Kidney (tissue), 14 donors: ENCODE data around the gene MEF2B. TPM values are rescaled to one million over a fixed set of nuclear protein-coding genes. Genes with fewer than 3 reads are reported as not detected.
"Not testable (repeated sequence)": the region's sequence is repeated elsewhere in the genome, so short reads cannot be mapped to it uniquely, and the experiment has no call there.

Source experiments
- DNase-seq, 5 donors: peaks; one replicate each; pipeline ENCODE4 v3.0.0-alpha.2; 2013 to 2020
- FAIRE-seq: peaks from 2 replicates; lab custom pipeline; 2012; peaks lifted over from hg19 to GRCh38; lab: Jason Lieb, UNC
- H3K27ac ChIP-seq, 2 donors: one replicate each; pipeline ENCODE4 v1.7.0; 2013; ENCODE audit warnings: low read depth in 2 of 2, low read length in 2 of 2, inconsistent platforms in 1 of 2
- H3K27me3 ChIP-seq: one replicate; pipeline ENCODE4 v1.7.1; 2013; ENCODE audit warnings: low read length, inconsistent platforms; ENCODE audit not compliant: control insufficient read depth, insufficient read depth
- H3K36me3 ChIP-seq, 3 donors: one replicate each; pipeline versions ENCODE4 v1.7.0 to v1.7.1; 2013; ENCODE audit warnings: low read length in 3 of 3, control low read depth in 1 of 3, inconsistent platforms in 1 of 3; ENCODE audit not compliant: insufficient read depth in 3 of 3, control insufficient read depth in 2 of 3
- H3K4me1 ChIP-seq, 3 donors: one replicate each; pipeline versions ENCODE4 v1.7.0 to v1.7.1; 2013; ENCODE audit warnings: low read length in 3 of 3, inconsistent platforms in 1 of 3, low read depth in 1 of 3; ENCODE audit not compliant: control insufficient read depth in 2 of 3, insufficient read depth in 2 of 3
- H3K4me3 ChIP-seq, 3 donors: one replicate each; pipeline versions ENCODE4 v1.7.0 to v1.8.1; 2013; ENCODE audit warnings: low read length in 3 of 3, control low read depth in 1 of 3, inconsistent platforms in 1 of 3
- H3K9ac ChIP-seq, 3 donors: one replicate each; pipeline versions ENCODE4 v1.7.0 to v1.7.1; 2013; ENCODE audit warnings: low read length in 3 of 3, control low read depth in 1 of 3, inconsistent platforms in 1 of 3
- H3K9me3 ChIP-seq, 3 donors: one replicate each; pipeline versions ENCODE4 v1.7.0 to v1.7.1; 2013; ENCODE audit warnings: low read length in 3 of 3, control low read depth in 1 of 3, inconsistent platforms in 1 of 3; ENCODE audit not compliant: control insufficient read depth in 2 of 3, insufficient read depth in 1 of 3
- intact Hi-C: fragments of 100-400 bp; cut with DNase I; formaldehyde crosslinking; loops from one replicate; pipeline ENCODE4 v1.11.1; 2022
- polyA plus RNA-seq: library from polyadenylated mRNA; stranded (reverse); fragments of 350-450 nt; fragmentation: Illumina TruSeq; extraction: RNeasy Lipid Tissue Mini Kit (QIAGEN cat#74804); gene quantifications from one replicate; pipeline ENCODE4 v1.2.3, GENCODE V29; 2014; ENCODE audit warnings: low read depth, low replicate concordance; ENCODE audit not compliant: insufficient read depth
- total RNA-seq: library from RNA; stranded (reverse); fragmentation: NEBNext Ultra II Directional; extraction: Animal tissue kit (Norgen Biotek cat#: 25700); gene quantifications from one replicate; pipeline ENCODE4 v1.2.1, GENCODE V29; 2021
- TF ChIP-seq, protein P1 (sequence below): IDR thresholded peaks from 3 replicates; pipeline ENCODE4 v1.5.1; 2012; ENCODE audit warnings: mild to moderate bottlenecking, moderate library complexity, borderline replicate concordance; ENCODE audit not compliant: insufficient read depth; ENCODE audit errors: extremely low read depth
- donor health status: control.
- donor health status: control.
- donor health status: control.
- donor health status: control.
- donor health status: control.
- donor health status: DM: yes; HTN: yes; CAD: no.
- donor health status: Normal renal cell carcinoma (clear cell type).

MEF2B gene
- total and polyA plus RNA-seq, 2 donors from 2014 or later, result 0.47 to 3.4 TPM

DNA sequence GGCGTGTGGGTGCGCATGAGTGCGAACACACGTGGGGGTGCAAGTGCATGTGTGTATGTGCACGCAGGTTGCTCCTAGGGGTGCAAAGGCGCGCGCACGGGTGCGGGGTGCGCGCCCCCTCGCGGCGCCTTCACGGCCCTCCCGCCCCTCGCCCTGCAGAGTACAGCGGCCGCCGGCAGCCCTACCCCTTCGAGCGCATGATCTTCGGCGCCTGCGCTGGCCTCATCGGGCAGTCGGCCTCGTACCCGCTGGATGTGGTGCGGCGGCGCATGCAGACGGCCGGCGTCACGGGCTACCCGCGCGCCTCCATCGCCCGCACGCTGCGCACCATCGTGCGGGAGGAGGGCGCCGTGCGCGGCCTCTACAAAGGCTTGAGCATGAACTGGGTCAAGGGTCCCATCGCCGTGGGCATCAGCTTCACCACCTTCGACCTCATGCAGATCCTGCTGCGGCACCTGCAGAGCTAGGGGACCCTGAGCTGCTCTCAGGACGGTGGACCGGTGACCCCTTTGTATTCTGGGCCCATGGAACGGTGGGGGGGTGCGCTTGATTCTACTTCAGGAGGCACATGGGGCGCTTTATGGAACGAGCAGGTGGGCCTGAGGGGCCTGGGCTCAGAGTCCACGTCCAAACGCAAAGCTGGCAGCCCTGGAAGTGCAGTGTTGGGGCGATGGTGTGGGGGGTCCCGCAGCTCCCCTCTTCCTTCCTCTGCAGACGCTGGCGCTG lies 59.5 kb downstream of the MEF2B start:
- intact Hi-C loops, result no loop called here
- Histone ChIP-seq H3K27ac (peak overlapping the region; percentile 5 to 61), H3K4me1 (peaks cover 0 to 4% (median 3%) of the 10 kb centered on the region in 3 donors), H3K4me3 (no peak overlapping the region), H3K9me3 (no peaks in the 10 kb centered on the region), H3K36me3 (peaks cover 0 to 4% (median 0%) of the 10 kb centered on the region in 3 donors), H3K9ac (no peak overlapping the region), H3K27me3 (no peaks in the 10 kb centered on the region)
- peak in 4 of 5 donors; percentile 66 to 82 (median 76) for DNase-seq
- no peak for FAIRE-seq
- TF ChIP-seq, protein P1, sequence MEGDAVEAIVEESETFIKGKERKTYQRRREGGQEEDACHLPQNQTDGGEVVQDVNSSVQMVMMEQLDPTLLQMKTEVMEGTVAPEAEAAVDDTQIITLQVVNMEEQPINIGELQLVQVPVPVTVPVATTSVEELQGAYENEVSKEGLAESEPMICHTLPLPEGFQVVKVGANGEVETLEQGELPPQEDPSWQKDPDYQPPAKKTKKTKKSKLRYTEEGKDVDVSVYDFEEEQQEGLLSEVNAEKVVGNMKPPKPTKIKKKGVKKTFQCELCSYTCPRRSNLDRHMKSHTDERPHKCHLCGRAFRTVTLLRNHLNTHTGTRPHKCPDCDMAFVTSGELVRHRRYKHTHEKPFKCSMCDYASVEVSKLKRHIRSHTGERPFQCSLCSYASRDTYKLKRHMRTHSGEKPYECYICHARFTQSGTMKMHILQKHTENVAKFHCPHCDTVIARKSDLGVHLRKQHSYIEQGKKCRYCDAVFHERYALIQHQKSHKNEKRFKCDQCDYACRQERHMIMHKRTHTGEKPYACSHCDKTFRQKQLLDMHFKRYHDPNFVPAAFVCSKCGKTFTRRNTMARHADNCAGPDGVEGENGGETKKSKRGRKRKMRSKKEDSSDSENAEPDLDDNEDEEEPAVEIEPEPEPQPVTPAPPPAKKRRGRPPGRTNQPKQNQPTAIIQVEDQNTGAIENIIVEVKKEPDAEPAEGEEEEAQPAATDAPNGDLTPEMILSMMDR, result peak; percentile 31

DNA sequence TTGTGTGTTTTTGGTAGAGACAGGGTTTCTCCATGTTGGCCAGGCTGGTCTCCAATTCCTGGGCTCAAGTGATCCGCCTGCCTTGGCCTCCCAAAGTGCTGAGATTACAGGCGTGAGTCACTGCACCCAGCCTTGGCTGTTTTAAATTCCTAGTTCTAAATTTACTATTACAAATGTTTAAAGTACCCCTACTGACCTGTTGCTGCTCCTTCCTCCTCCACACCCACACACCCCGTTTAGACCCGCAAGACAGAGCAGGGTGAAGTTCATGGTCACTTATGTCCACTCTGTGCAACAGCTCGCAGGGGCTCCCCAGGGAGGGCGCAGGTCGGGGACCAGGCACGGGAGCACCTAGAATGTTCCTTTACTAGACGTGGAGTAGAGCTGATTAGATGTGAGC lies 60.5 kb downstream of the MEF2B start:
- Histone ChIP-seq H3K9me3 (no peaks in the 10 kb centered on the region), H3K4me1 (peaks cover 0 to 4% (median 3%) of the 10 kb centered on the region in 3 donors), H3K27me3 (no peaks in the 10 kb centered on the region), H3K4me3 (no peak overlapping the region), H3K27ac (no peak overlapping the region), H3K36me3 (peaks cover 0 to 4% (median 0%) of the 10 kb centered on the region in 3 donors), H3K9ac (no peak overlapping the region)
- FAIRE-seq, result no peak
- intact Hi-C loops, result no loop called here
- no peak for DNase-seq
- TF ChIP-seq, protein P1, result no peak

DNA sequence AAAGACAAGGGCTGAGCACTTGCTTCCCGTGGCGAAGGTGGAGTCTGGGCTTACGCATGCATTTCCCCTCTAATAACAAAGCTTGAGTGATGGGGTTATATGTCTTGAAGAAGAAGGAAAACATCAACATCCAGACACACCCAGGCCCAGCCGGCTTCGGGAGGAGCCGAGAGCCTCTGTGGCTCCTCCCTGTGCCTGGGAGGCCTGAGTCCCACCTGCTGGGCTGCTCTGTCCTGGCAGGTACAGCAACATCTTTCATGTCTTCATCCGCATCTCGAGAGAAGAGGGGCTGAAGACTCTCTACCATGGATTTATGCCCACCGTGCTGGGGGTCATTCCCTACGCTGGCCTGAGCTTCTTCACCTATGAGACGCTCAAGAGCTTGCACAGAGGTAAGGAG lies 62.4 kb downstream of the MEF2B start:
- intact Hi-C loops, result no loop called here
- H3K4me1 ChIP-seq, result peaks cover 0 to 4% (median 3%) of the 10 kb centered on the region in 3 donors
- H3K27ac ChIP-seq, result no peak overlapping the region
- H3K9me3 ChIP-seq, result no peaks in the 10 kb centered on the region
- no peak overlapping the region for H3K4me3 ChIP-seq
- FAIRE-seq (no peak), DNase-seq (no peak)
- peaks cover 0 to 4% (median 0%) of the 10 kb centered on the region in 3 donors for H3K36me3 ChIP-seq
- no peaks in the 10 kb centered on the region for H3K27me3 ChIP-seq
- TF ChIP-seq, protein P1, result no peak
- H3K9ac ChIP-seq, result no peak overlapping the region

DNA sequence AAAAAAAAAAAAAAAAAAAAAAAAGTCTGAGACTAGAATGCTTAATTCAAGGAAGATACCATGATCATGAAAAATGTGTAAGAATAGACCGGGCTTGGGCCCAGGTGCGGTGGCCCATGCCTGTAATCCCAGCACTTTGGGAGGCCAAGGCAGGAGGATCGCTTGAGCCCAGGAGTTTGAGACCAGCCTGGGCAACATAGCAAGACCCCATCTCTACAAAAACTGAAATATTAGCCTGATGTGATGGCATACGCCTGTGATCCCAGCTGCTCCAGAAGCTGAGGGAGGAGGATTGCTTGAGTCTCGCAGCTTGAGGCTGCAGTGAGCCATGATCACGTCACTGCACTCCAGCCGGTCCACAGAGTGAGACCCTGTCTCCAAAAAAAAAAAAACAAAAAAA lies 63.1 kb downstream of the MEF2B start:
- H3K4me1 ChIP-seq, H3K36me3 ChIP-seq, H3K9ac ChIP-seq, intact Hi-C loops, H3K9me3 ChIP-seq, H3K4me3 ChIP-seq, H3K27me3 ChIP-seq, DNase-seq, H3K27ac ChIP-seq, FAIRE-seq: not testable (repeated sequence)
